Dendritic cell treated with granulocyte-macrophage colony-stimulating factor and Interleukin-4, amounts not matched to agents 40 ng/mL and 50 ng/mL, for 4 days (primary cell): ENCODE results near the gene PIP5K1C.

Experiments
- H3K27ac Mint-ChIP-seq: one replicate; pipeline ENCODE4 v1.8.0; 2022; ENCODE audit warnings: mild to moderate bottlenecking, mixed read lengths
- H3K27me3 Mint-ChIP-seq: one replicate; pipeline ENCODE4 v1.8.0; 2022; ENCODE audit warnings: mild to moderate bottlenecking, mixed read lengths
- H3K36me3 Mint-ChIP-seq: one replicate; pipeline ENCODE4 v1.8.0; 2022; ENCODE audit warnings: low read depth, mixed read lengths
- H3K4me1 Mint-ChIP-seq: one replicate; pipeline ENCODE4 v1.8.0; 2022; ENCODE audit warnings: low read depth, mixed read lengths
- H3K4me3 Mint-ChIP-seq: one replicate; pipeline ENCODE4 v1.8.0; 2022; ENCODE audit warnings: mild to moderate bottlenecking, moderate library complexity, mixed read lengths
- H3K9me3 Mint-ChIP-seq: one replicate; pipeline ENCODE4 v1.8.0; 2022; ENCODE audit warnings: mixed read lengths
- intact Hi-C: fragments of 100-400 bp; cut with micrococcal nuclease; formaldehyde crosslinking; loops from one replicate; pipeline ENCODE4 v1.15.0; 2022

Gene PIP5K1C

DNA sequence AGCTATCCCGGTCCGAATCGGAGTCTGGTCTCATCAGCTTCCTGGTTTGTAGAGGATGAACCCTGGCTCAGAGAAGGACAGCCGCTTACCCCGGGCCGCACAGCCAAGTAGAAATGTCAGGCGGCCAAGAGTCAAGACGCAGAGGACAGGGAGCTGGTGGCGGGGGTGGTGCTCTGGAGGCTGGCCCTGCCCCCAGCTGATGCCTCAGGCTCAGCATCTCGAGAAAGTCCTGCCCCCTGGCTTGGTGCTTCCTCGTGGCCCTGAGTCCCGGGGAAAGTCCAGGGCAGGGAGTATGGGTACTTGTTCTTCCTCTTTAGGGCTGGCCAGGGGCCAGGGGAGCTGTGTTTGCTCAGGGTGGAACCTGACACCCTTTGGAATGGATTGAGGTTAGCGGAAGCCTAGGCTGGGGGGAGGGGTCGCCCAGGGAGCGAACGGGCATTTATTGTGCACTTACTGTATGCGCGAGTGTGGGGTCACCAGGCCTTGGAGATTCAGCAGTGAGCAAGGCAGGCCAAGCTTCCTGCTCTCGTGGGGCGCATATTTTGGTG is 10.1 kb upstream of the PIP5K1C start:
- H3K4me3 Mint-ChIP-seq, result peak overlapping the region; percentile 32
- H3K36me3 Mint-ChIP-seq, result no peaks in the 10 kb centered on the region
- intact Hi-C loops, result no loop called here
- peaks cover 44% of the 10 kb centered on the region for H3K4me1 Mint-ChIP-seq
- H3K9me3 Mint-ChIP-seq, result no peaks in the 10 kb centered on the region
- peak overlapping the region; percentile 75 for H3K27ac Mint-ChIP-seq
- peaks cover 37% of the 10 kb centered on the region for H3K27me3 Mint-ChIP-seq

GRCh38 chr19:3708207-3708931 is 8.1 kb upstream of the PIP5K1C start, which contains the start of gene TJP3:
Gene TJP3 (plus strand): TSS chr19:3708384. CDS start chr19:3728433, 20,049 bp downstream.
- no peaks in the 10 kb centered on the region for H3K9me3 Mint-ChIP-seq
- peaks cover 39% of the 10 kb centered on the region for H3K27me3 Mint-ChIP-seq
- peaks cover 45% of the 10 kb centered on the region for H3K4me1 Mint-ChIP-seq
- H3K27ac Mint-ChIP-seq, result peak within 1 kb of the TSS; percentile 64
- H3K36me3 Mint-ChIP-seq, result no peaks in the 10 kb centered on the region
- no peak within 1 kb of the TSS for H3K4me3 Mint-ChIP-seq
- intact Hi-C loops, result loop anchor here (5.0 kb wide), 2 partner anchors 41 to 161 kb away; no protein-coding TSS in a partner anchor

GRCh38 chr19:3707868-3708206 is 7.6 kb upstream of the PIP5K1C start:
- Mint-ChIP-seq H3K27me3 (peaks cover 34% of the 10 kb centered on the region), H3K4me3 (no peak overlapping the region), H3K9me3 (no peaks in the 10 kb centered on the region), H3K4me1 (peaks cover 39% of the 10 kb centered on the region), H3K36me3 (no peaks in the 10 kb centered on the region), H3K27ac (no peak overlapping the region)
- intact Hi-C loops, result loop anchor here (5.0 kb wide), 2 partner anchors 41 to 161 kb away; no protein-coding TSS in a partner anchor

GRCh38 chr19:3701200-3701599 is 932 bp upstream of the PIP5K1C start:
- peaks cover 4% of the 10 kb centered on the region for H3K27me3 Mint-ChIP-seq
- peaks cover 36% of the 10 kb centered on the region for H3K36me3 Mint-ChIP-seq
- no peak overlapping the region for H3K27ac Mint-ChIP-seq
- H3K4me1 Mint-ChIP-seq, result peaks cover 43% of the 10 kb centered on the region
- H3K9me3 Mint-ChIP-seq, result no peaks in the 10 kb centered on the region
- intact Hi-C loops, result no loop called here
- no peak overlapping the region for H3K4me3 Mint-ChIP-seq

- Mint-ChIP-seq H3K4me3 (peak overlapping the region; percentile 93), H3K4me1 (peaks cover 46% of the 10 kb centered on the region), H3K9me3 (no peaks in the 10 kb centered on the region), H3K27ac (peak overlapping the region; percentile 95), H3K36me3 (peaks cover 50% of the 10 kb centered on the region), H3K27me3 (peaks cover 4% of the 10 kb centered on the region)
- intact Hi-C loops, result no loop called here
Measured at GRCh38 chr19:3699741-3700241, 477 bp downstream of the PIP5K1C start.

- Mint-ChIP-seq H3K27me3 (peaks cover 3% of the 10 kb centered on the region), H3K9me3 (no peaks in the 10 kb centered on the region), H3K4me1 (peaks cover 53% of the 10 kb centered on the region), H3K27ac (peak overlapping the region; percentile 95), H3K4me3 (peak overlapping the region; percentile 93), H3K36me3 (peaks cover 56% of the 10 kb centered on the region)
- intact Hi-C loops, result no loop called here
Measured at GRCh38 chr19:3698974-3699740, 1.1 kb downstream of the PIP5K1C start.

DNA sequence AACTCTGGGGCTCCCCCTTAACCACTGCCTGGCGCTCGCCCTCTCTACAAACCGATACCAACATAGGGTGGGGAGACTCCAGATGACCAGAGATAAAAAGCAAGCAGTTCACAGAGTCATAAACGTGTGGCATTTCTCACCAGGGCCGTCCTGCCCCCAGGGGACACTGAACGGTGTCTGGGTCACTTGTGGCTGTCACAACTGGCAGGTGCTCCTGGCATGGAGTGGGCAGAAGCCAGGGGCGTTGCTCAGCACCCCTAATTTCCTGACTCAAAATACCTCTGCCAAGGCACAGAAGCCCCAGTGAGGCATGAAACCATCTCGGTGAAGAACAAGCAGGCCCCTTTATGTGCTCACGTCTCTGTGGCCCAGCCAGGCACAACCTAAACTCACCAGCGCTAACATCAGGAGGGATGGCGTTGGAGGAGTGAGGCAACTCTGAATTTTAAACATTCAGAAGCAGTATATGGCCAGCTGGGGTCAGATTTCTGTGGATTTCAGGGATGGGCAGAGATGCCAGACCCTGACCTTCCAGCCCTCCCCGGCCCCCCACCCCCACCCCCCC is 1.8 kb downstream of the PIP5K1C start:
- Mint-ChIP-seq H3K4me1 (peaks cover 54% of the 10 kb centered on the region), H3K9me3 (no peaks in the 10 kb centered on the region), H3K36me3 (peaks cover 61% of the 10 kb centered on the region), H3K27ac (peak overlapping the region; percentile 95), H3K4me3 (peak overlapping the region; percentile 62), H3K27me3 (no peaks in the 10 kb centered on the region)
- intact Hi-C loops, result no loop called here

GRCh38 chr19:3697671-3698385 is 2.4 kb downstream of the PIP5K1C start:
- Mint-ChIP-seq H3K27me3 (no peaks in the 10 kb centered on the region), H3K36me3 (peaks cover 67% of the 10 kb centered on the region), H3K4me3 (peak overlapping the region; percentile 62), H3K9me3 (no peaks in the 10 kb centered on the region), H3K27ac (peak overlapping the region; percentile 95), H3K4me1 (peaks cover 61% of the 10 kb centered on the region)
- intact Hi-C loops, result no loop called here

GRCh38 chr19:3697094-3697493 is 3.2 kb downstream of the PIP5K1C start:
- no peaks in the 10 kb centered on the region for H3K27me3 Mint-ChIP-seq
- H3K36me3 Mint-ChIP-seq, result peaks cover 74% of the 10 kb centered on the region
- H3K9me3 Mint-ChIP-seq, result no peaks in the 10 kb centered on the region
- peaks cover 68% of the 10 kb centered on the region for H3K4me1 Mint-ChIP-seq
- intact Hi-C loops, result no loop called here
- H3K4me3 Mint-ChIP-seq, result no peak overlapping the region
- peak overlapping the region; percentile 95 for H3K27ac Mint-ChIP-seq

GRCh38 chr19:3696660-3696995 is 3.6 kb downstream of the PIP5K1C start:
- H3K4me3 Mint-ChIP-seq, result no peak overlapping the region
- H3K27me3 Mint-ChIP-seq, result no peaks in the 10 kb centered on the region
- intact Hi-C loops, result no loop called here
- no peaks in the 10 kb centered on the region for H3K9me3 Mint-ChIP-seq
- peak overlapping the region; percentile 95 for H3K27ac Mint-ChIP-seq
- H3K4me1 Mint-ChIP-seq, result peaks cover 73% of the 10 kb centered on the region
- H3K36me3 Mint-ChIP-seq, result peaks cover 79% of the 10 kb centered on the region

DNA sequence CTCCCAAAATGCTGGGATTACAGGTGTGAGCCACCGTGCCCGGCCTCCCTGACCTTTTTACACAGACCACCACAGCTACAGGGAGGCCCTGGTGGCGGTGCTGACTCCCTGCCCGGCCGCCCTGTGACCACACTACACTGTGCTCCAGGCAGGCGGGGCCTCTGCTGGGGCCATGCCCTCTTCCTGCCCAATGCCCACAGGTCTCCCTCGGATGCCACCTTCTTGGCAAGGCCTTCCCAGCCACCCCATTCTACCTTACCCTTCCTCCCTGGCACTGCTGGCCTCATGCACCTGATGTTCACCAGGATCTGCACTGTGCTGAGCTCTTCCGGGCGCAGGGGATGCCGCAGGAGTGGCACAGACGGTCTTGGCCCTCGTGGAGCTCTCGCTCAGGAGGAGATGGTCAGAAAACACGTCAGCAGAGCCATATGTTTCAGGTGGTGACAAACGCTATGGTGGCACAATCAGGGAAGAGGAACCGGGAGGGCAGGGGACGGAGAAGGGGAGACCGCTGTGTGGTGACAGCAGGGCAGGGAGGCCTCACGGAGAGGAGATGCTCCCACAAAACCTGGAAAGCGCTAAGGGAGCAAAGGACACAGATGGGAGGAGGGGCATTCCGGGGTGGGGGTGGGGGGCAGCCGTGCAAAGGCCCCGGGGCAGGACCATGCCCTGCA is 4.1 kb downstream of the PIP5K1C start:
- intact Hi-C loops, result no loop called here
- peaks cover 78% of the 10 kb centered on the region for H3K4me1 Mint-ChIP-seq
- H3K36me3 Mint-ChIP-seq, result peaks cover 84% of the 10 kb centered on the region
- no peak overlapping the region for H3K4me3 Mint-ChIP-seq
- H3K27ac Mint-ChIP-seq, result peak overlapping the region; percentile 95
- H3K9me3 Mint-ChIP-seq, result no peaks in the 10 kb centered on the region
- H3K27me3 Mint-ChIP-seq, result no peaks in the 10 kb centered on the region

DNA sequence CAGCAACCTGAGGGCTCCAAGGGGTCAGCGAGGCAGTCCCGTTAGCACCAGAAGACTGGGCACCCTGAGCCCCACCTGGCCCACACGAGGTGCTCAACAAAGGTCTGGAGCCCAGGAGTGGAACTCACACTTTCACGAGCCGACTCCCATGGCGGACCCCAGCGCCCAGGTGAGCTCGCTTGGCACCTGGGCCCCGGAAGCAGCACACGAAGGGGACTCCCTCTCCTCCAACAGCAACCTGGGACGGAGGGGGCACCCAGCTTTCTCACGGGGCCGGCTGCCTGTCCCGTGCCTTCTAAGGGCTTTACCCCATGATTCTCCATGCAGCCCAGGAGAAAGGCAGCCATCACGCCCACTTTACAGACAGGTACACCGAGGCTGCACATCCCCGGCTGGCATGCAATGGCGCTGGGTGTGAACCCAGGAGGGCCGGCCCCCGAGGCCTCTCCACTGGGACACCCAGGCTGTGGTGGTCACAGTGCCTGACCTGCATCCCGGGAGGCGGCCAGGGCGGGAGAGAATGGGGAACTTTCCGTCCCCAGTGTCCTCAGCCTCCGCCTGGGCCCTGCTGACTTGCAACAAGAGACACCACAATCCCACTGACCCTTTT is 5.0 kb downstream of the PIP5K1C start:
- Mint-ChIP-seq H3K9me3 (no peaks in the 10 kb centered on the region), H3K4me3 (no peak overlapping the region), H3K27me3 (no peaks in the 10 kb centered on the region), H3K4me1 (peaks cover 87% of the 10 kb centered on the region), H3K36me3 (peaks cover 93% of the 10 kb centered on the region), H3K27ac (no peak overlapping the region)
- intact Hi-C loops, result no loop called here
